ENCODE results near the gene NUCB2.

Gene NUCB2

DNA sequence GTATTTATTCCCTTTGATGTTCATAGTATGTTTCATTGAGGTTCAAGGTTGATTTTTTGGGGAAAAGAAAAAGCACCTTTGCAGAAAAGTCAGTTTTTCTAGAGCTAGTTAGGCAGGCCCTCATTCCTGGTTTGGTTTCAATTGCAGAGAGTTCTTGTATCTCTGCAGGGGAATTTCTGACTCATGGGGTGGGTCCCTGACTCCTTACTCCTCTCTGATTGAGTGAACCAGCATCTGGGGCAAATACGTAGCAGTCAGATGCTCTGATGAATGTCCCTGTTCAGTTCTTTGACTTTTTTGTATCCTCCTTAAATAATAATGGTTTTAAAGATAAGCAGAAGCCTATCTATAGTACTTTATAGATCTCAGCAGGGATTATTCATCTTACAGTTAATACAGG, 67.4 kb downstream of the NUCB2 start:
- no peak for DNase-seq

GRCh38 chr11:17347676-17348075, 71.1 kb downstream of the NUCB2 start:
- DNase-seq = no peak

DNA sequence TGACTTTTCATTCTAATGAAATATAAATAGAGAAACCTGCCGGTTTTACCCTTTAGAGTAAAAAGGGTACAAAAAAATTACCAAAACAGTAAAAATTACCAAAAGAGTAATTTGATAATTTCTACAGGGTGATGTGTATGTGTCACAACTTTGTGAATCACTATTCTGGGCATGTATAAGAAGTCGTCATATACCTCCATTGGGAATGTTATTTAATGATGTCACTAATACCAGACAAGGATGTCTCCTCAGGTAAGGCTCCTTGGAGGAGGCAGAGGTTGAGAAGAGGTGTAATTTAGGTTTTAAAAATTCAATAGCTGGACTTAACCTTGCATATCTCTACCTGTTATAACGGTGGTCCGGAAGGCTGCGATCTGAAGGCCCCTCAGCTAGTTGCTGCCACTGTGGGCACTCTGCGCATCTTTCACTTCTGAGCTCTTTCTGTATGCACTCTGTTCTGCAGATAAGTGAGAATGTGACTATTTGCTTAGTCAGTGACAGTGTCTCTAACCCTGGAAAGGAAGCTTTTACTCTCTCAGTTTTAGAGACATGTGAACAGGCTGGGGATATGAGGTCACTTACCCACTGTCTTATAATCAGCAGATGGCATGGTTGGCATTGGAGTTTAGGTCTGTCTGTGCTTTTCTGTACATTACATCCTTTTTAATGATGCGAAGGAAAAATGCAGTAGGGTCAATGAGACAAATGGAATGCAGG, 74.1 kb downstream of the NUCB2 start:
- DNase-seq = no peak

GRCh38 chr11:17351172-17351509, 74.6 kb downstream of the NUCB2 start:
- DNase-seq = no peak

DNA sequence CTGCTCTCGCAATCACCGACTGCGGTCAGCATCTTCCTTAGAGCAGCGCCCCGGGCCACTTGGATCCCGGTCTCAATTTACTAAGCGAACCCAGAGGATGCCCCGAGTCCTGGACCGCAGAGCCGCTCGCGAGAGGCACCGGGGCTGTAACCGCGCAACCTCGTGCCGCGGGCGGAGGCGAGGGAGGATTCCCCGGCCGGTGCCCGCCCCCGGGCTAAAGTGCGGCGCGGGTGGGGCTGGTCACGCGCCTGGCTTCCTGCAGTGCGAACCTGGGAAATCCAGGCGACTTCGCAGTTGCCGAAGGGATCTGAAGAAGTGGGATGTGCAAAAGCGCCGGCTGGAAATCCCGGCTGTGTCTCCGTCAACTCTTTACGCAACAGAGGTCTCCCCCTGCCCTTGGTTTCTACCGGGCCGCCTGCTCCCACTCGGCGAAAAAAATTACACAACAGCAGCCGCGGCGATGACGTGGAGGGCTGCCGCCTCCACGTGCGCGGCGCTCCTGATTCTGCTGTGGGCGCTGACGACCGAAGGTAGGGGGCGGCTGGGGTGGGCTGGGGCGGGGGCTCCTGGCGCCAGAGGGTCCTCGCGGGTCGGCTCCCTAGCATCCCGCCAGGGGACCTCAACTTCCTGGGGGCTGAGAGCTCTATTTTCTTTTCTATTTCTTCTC, 75.1 kb downstream of the NUCB2 start, which contains the start of gene NCR3LG1:
NCR3LG1 (plus strand) TSS at position 291 of the 667 bp plus-strand sequence; CDS start at position 461, 170 bp downstream.
- DNase-seq = peak; percentile 69

- peak; percentile 46 for DNase-seq
These were observed 76.6 kb downstream of the NUCB2 start for GRCh38 chr11:17352950-17353820.

DNA sequence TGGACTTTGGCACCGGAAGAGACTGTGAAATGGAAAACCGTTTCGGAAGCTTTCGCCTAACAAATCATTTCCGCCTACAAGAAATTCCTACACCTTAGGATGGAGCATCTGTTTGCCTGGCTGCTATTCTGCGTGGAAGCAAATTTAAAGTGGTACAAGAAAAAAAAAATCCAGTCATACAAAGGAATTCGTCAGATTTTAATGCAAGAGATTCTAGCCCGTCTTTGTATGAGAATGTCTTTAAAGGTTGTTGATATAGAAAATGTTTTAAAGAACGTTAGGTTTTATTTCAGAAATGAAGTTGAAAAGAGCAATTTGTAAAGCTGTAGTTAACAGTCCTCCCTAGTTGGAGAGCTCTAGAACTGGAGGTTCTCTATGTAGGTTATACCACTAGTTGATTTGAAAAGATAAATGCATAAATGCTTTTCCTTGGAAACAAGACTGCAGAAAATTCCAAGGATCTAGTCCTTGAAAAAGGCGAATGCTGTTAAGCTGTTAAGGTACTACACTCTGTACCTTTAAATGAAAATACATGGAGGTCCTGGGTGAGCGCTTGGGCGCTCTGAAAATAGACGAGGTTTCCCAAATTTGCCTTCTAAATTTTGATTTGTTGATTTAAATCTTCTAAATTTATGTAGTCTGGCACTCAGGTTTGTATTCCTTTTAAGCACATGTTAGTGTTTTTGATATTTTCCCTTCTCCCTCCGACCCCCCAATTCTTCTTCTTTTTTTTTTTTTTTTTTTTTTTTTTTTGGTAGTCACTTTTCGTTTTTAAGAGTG, 77.5 kb downstream of the NUCB2 start:
- no peak for DNase-seq

- peak; percentile 73 for DNase-seq
These were observed 78.1 kb downstream of the NUCB2 start for GRCh38 chr11:17354601-17354991.

DNA sequence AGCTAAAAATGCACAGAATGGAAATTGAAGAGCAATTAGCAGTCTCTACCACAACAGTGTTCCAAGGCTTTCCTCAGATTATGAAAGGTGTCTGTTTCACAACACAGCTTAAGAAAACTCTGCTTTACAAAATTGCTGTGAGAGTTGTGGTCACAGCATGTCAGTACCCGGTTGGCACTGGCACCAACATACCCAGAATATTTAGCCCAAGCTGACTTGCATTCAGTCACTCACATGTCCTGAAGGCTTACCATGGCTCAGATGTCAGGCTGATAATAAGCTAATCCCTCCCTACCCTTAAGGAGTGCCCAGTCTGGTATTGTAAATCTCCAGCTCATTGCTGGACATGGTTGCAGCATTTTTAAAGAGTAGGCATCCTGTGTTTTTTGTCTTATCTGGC, 90.0 kb downstream of the NUCB2 start:
- DNase-seq = no peak

GRCh38 chr11:17368551-17368950, 92.0 kb downstream of the NUCB2 start:
- no peak for DNase-seq

- no peak for DNase-seq
These were observed 92.6 kb downstream of the NUCB2 start for GRCh38 chr11:17369094-17369493.

DNA sequence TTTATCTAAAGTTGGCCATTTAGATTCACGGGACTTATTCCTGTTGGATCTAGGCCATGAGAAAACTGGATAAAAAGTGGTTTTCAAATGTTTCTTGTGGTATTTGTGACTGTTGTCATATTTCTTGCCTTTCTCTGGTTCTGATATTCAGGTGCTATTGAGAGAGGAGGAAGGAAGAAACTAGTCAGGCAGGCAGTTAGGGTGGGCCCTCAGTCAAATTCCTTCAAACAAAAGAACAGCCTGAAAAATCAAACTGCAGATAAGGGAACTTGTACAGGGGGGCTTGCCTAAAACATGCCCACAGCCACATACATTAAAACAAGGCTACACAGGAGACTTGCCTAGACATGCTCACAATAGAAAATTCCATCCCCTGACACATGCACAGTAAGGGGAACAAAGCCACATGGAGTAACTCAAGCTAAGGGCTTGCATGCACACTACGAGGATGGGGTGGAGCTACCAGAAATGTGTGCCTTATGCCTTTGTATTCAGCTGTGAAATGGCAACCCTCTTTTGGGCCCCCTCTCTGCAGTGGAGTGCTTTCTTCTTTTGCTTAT, 93.2 kb downstream of the NUCB2 start:
- DNase-seq = no peak

DNA sequence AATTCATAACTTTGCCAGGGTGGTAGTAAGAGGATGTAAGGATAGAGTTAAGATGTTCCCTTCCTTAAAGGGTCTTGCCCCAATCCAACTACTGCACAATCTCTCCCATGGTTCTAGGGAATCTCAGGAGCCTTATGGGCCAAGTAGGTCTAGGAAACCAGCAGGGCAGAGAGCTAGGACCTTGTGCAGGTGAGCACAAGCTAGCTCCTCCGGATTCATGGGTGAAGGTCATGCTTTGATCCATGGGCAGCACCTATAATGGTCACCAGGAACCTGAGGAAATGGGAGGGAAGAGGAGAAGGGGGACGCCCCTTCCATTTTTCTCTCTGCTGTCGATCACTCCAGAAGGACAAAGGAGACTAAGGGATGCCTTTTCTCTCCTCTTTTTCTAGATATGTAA, 95.1 kb downstream of the NUCB2 start:
- DNase-seq = no peak

- DNase-seq = no peak
These were observed 99.0 kb downstream of the NUCB2 start for GRCh38 chr11:17375547-17375946.

GRCh38 chr11:17376493-17376892, 100.0 kb downstream of the NUCB2 start:
- no peak for DNase-seq

- DNase-seq = no peak
These were observed 102.1 kb downstream of the NUCB2 start for GRCh38 chr11:17378655-17379054.

DNA sequence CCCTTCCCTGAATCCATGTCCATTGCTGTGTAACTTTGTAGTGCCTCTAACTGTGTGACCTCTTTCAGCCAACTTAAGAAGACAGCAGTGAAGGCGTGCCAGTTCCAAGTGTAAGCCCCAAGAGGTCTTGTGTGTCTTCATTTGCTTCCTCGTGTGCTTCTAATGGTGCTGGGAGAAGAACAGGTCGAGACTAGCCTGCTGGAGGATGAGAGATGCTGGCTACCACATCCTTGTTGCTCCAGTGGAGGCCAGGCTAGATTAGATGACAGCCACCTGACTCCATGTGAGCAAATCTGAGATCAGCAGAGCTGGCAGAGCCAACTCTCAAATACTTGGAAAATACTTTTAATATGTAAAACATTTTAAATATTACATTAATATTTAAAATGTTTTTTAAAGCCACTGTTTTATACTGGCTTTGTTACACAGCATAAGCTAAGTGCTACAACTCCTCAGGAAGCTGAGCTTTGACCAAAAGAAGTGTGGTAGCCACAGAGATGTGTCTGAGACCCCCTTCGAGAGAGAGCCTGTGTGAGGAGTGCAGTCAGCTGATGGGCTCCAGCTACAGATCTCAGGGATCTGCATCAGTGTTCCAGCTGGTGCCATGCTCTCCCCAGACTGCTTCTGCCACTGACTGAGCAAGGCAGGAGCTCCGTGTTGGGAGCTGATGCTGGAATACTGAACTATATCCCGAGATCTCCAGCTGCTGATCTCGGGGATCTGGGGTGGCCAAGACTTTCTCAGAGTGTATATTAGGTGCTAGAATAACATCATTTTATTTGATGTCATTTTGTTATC, 103.0 kb downstream of the NUCB2 start:
- DNase-seq = no peak

DNA sequence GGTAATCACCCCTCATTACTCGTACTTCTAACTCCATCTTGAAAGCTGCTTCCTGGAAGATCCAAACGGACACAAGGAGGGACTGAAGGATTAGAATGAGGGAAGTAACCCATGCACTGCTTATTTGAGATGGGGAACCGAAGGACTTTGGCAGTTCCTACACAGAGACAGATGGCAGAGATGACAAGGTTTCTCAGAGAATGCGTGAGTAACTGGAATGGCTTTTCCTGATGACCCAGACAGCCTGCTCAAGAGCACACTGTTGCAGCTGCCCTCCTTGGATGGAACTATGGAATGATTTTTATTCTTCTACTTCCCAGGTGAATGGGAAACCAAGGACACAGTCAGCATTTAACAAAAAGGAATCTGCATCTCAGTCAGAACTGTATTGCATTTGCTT, 104.6 kb downstream of the NUCB2 start:
- no peak for DNase-seq

All from CD4-positive, alpha-beta T cell treated with Interleukin-6 for 4 hours (primary cell).